CD8-positive, alpha-beta memory T cell (primary cell): Measurements from ENCODE around the gene CAPN13. TPM values are rescaled to one million over a fixed set of nuclear protein-coding genes. Genes with fewer than 3 reads are reported as not detected.
"Not testable (repeated sequence)": the region's sequence is repeated elsewhere in the genome, so short reads cannot be mapped to it uniquely, and the experiment has no call there.

Experiments
- CTCF ChIA-PET: fragments of 350-600 bp; sonication (Branson Sonifier 250); formaldehyde crosslinking; loops from one replicate; lab custom pipeline; 2021; ENCODE audit warnings: antibody characterized with exemption; lab: Charles Lee
- POLR2A ChIA-PET: fragments of 350-600 bp; sonication (Branson Sonifier 250); formaldehyde crosslinking; loops from one replicate; lab custom pipeline; 2021; ENCODE audit warnings: antibody characterized with exemption; lab: Charles Lee
- DNase-seq, 5 donors: peaks; one replicate each; pipeline versions ENCODE4 v3.0.0 to v3.0.0-alpha.2; 2020 to 2022; ENCODE audit warnings: mixed read lengths in 1 of 5
- H3K27ac ChIP-seq: one replicate; pipeline ENCODE4 v1.7.0; 2013; ENCODE audit warnings: low read depth, mild to moderate bottlenecking, low read length, moderate library complexity
- H3K27me3 ChIP-seq: 2 replicates; pipeline ENCODE4 v1.7.0; 2013; ENCODE audit warnings: low read length, mild to moderate bottlenecking; ENCODE audit not compliant: insufficient read depth, poor library complexity, severe bottlenecking
- H3K36me3 ChIP-seq: 2 replicates; pipeline ENCODE4 v1.7.0; 2013; ENCODE audit warnings: mild to moderate bottlenecking, low read length, moderate library complexity; ENCODE audit not compliant: insufficient read depth
- H3K4me1 ChIP-seq: 2 replicates; pipeline ENCODE4 v1.7.0; 2013; ENCODE audit warnings: mild to moderate bottlenecking, low read length, moderate library complexity; ENCODE audit not compliant: insufficient read depth
- H3K4me3 ChIP-seq: 2 replicates; pipeline ENCODE4 v1.7.0; 2013; ENCODE audit warnings: mild to moderate bottlenecking, low read length
- H3K9me3 ChIP-seq: 2 replicates; pipeline ENCODE4 v1.7.0; 2013; ENCODE audit warnings: mild to moderate bottlenecking, low read length
- H3K27ac Mint-ChIP-seq, 8 donors: one replicate each; pipeline ENCODE4 v1.8.0; 2020 to 2021; ENCODE audit warnings: mixed read lengths in 8 of 8, mild to moderate bottlenecking in 6 of 8, inconsistent platforms in 3 of 8, moderate library complexity in 3 of 8
- H3K27me3 Mint-ChIP-seq, 2 donors: one replicate each; pipeline ENCODE4 v1.8.0; 2020 to 2021; ENCODE audit warnings: mixed read lengths in 2 of 2, mild to moderate bottlenecking in 1 of 2, moderate library complexity in 1 of 2
- H3K36me3 Mint-ChIP-seq, 3 donors: one replicate each; pipeline ENCODE4 v1.8.0; 2020 to 2021; ENCODE audit warnings: mixed read lengths in 3 of 3, inconsistent platforms in 1 of 3, mild to moderate bottlenecking in 1 of 3
- H3K4me1 Mint-ChIP-seq, 3 donors: one replicate each; pipeline ENCODE4 v1.8.0; 2020 to 2021; ENCODE audit warnings: mixed read lengths in 3 of 3, inconsistent platforms in 1 of 3, mild to moderate bottlenecking in 1 of 3
- H3K4me3 Mint-ChIP-seq, 7 donors: one replicate each; pipeline ENCODE4 v1.8.0; 2020 to 2021; ENCODE audit warnings: mixed read lengths in 7 of 7, mild to moderate bottlenecking in 6 of 7, moderate library complexity in 4 of 7, inconsistent platforms in 2 of 7
- H3K9me3 Mint-ChIP-seq, 5 donors: one replicate each; pipeline ENCODE4 v1.8.0; 2020 to 2022; ENCODE audit warnings: mixed read lengths in 5 of 5, mild to moderate bottlenecking in 3 of 5, moderate library complexity in 2 of 5, inconsistent platforms in 1 of 5
- polyA plus RNA-seq: library from polyadenylated mRNA; unstranded; fragments of 300-500 nt; fragmentation: Illumina TruSeq; gene quantifications from one replicate; pipeline ENCODE4 v1.2.3, GENCODE V29; 2021
- total RNA-seq, 2 experiments: library from RNA; stranded (reverse); gene quantifications; one replicate each; pipeline ENCODE4 v1.2.3, GENCODE V29; 2021

The CAPN13 gene
- total and polyA plus RNA-seq, 3 experiments from 2014 or later = not detected

DNA sequence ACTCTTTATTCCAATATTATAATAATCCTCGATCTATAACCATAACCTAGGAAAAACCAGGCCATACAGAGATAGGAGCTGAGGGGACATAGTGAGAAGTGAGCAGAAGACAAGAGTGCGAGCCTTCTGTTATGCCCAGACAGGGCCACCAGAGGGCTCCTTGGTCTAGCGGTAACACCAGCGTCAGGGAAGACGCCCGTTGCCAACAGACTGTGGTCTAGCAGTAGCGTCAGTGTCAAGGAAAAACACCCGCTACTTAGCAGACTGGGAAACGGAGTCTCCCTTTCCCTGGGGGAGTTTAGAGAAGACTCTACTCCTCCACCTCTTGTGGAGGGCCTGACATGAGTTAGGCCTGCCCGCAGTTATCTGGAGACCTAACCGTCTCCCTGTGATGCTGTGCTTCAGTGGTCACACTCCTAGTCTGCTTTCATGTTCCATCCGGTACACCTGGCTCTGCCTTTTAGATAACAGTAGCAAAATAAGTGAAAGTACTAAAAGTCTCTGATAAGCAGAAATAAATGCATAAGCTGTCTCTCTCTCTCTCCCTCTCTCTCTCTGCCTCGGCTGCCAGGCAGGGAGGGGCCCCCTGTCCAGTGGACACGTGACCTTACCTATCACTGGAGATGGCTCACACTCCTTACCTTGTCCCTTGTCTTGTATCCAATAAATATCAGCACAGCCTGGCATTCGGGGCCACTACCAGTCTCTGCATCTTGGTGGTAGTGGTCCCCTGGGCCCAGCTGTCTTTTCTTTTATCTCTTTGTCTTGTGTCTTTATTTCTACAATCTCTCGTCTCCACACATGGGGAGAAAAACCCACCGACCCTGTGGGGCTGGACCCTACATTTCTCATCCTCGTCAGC lies 109.8 kb downstream of the CAPN13 start:
- peaks cover 8 to 13% of the 10 kb centered on the region in 2 donors for H3K27me3 Mint-ChIP-seq
- H3K27ac Mint-ChIP-seq = not testable (repeated sequence)

DNA sequence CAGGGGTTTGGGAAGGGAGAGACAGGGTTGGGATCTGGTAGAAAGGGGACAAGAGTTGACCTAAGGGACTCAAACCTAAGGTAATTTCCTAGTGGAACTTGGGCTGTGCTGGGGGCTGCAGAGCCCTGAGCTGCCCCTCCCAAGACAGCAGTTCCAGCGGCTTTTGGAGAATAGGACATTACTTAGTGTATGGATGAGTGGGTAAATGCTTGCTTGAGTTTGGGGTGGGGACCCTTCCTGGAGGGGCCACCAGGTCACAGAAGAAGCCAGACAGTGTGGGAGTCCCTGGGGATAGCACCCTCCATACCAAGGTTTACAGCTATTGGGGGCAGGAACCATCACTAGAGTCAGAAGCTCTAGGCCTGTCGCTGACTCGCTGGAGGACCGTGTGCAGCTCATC lies 111.5 kb downstream of the CAPN13 start:
- no peaks in the 10 kb centered on the region for H3K36me3 Mint-ChIP-seq
- Histone ChIP-seq H3K27ac (no peak overlapping the region), H3K4me1 (no peaks in the 10 kb centered on the region), H3K27me3 (no peaks in the 10 kb centered on the region), H3K4me3 (no peak overlapping the region), H3K9me3 (no peaks in the 10 kb centered on the region), H3K36me3 (no peaks in the 10 kb centered on the region)
- peaks cover 8 to 10% of the 10 kb centered on the region in 2 donors for H3K27me3 Mint-ChIP-seq
- CTCF ChIA-PET = interaction anchor here (1.8 to 2.5 kb wide), 2 partner anchors 16 to 531 kb away, joined by 5 to 6 read pairs; no protein-coding TSS in a partner anchor
- POLR2A ChIA-PET = no interaction called here
- no peaks in the 10 kb centered on the region for H3K4me1 Mint-ChIP-seq
- H3K27ac Mint-ChIP-seq = no peak overlapping the region
- DNase-seq = no peak
- H3K4me3 Mint-ChIP-seq = no peak overlapping the region
- H3K9me3 Mint-ChIP-seq = peaks cover 0 to 2% (median 0%) of the 10 kb centered on the region in 5 donors

More for the DNA sequence above, 109.8 kb downstream of the CAPN13 start:
- H3K27ac ChIP-seq, H3K4me3 Mint-ChIP-seq, H3K4me3 ChIP-seq, H3K4me1 Mint-ChIP-seq, H3K27me3 ChIP-seq, DNase-seq, H3K36me3 Mint-ChIP-seq, H3K36me3 ChIP-seq, H3K4me1 ChIP-seq, POLR2A ChIA-PET: not testable (repeated sequence)
- peaks cover 12% of the 10 kb centered on the region for H3K9me3 ChIP-seq
- peaks cover 9 to 13% (median 13%) of the 10 kb centered on the region in 5 donors for H3K9me3 Mint-ChIP-seq
- CTCF ChIA-PET = interaction anchor here (0.5 to 2.5 kb wide), 3 partner anchors 14 to 1107 kb away, joined by 3 to 6 read pairs (median 5); no protein-coding TSS in a partner anchor

DNA sequence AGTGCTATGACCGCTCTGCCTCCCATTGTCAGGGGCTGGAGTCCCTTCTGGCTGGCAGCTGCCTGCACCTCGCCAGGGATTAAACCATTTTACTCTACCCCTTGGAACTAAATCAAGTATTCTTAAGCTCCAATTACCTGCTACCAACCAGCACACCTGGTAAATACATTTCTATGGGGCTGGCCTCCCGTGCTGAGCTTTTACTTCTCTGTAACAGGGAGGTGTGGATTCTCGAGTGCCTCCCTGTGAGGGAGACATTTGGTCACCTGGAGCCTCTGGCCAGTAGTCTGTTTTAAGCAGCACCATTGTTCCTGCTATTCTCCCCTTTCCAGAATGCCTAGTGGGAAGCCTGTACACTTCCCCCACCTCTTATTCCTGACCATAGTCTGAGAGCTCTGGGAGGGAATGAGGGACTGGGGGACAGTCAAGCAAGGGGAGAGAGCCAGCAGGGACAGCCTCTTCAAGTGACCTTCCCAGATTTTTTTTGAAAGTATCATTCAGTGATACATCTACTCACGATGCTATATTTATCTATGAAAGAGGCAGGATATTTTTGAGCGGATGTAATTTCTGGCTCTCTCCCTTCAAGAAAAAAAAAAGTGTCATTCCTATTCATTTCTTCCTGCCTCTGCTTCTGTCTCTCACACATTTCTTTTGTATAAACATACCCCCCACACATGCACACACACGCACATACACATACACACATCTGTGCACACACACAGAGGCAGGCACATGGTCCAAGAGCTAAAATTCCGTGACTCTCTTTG lies 112.8 kb downstream of the CAPN13 start:
- H3K4me3 ChIP-seq = no peak overlapping the region
- H3K9me3 Mint-ChIP-seq = no peaks in the 10 kb centered on the region
- H3K27ac Mint-ChIP-seq = peak overlapping the region in 1 of 8 donors; percentile 85
- POLR2A ChIA-PET = no interaction called here
- H3K27me3 Mint-ChIP-seq = peaks cover 8 to 9% of the 10 kb centered on the region in 2 donors
- no peak for DNase-seq
- H3K36me3 ChIP-seq = no peaks in the 10 kb centered on the region
- CTCF ChIA-PET = interaction anchor here (0.8 to 1.8 kb wide), 2 partner anchors 455 to 529 kb away, joined by 3 to 5 read pairs; no protein-coding TSS in a partner anchor
- H3K27ac ChIP-seq = no peak overlapping the region
- H3K9me3 ChIP-seq = no peaks in the 10 kb centered on the region
- no peaks in the 10 kb centered on the region for H3K4me1 Mint-ChIP-seq
- H3K36me3 Mint-ChIP-seq = no peaks in the 10 kb centered on the region
- H3K4me1 ChIP-seq = no peaks in the 10 kb centered on the region
- H3K4me3 Mint-ChIP-seq = no peak overlapping the region
- H3K27me3 ChIP-seq = no peaks in the 10 kb centered on the region

DNA sequence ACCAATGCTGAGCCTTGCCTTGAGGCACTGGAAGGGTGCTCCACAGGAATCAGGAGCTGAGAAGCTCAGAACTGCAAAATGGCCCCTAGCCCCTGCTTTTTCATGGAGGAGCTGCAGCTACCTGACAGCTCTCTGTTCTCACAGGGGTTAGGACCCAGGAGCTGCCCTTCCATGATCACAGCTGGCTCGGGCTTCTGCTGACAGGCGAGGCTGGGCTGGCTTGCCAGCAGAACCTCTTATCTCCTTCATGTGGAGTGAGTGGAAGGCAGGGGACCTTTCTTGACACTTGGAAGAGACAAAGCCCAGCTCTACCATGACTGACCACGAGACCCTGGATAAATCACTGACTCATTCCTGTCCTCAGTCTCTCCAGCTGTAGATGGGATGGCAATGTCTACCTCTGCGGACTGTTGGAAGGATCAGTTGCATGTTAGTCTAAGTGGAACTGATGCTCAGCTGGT lies 113.4 kb downstream of the CAPN13 start:
- no peaks in the 10 kb centered on the region for H3K9me3 ChIP-seq
- Mint-ChIP-seq H3K36me3 (no peaks in the 10 kb centered on the region), H3K27ac (peak overlapping the region in 1 of 8 donors; percentile 85), H3K27me3 (peaks cover 8 to 9% of the 10 kb centered on the region in 2 donors), H3K4me3 (no peak overlapping the region), H3K9me3 (no peaks in the 10 kb centered on the region), H3K4me1 (no peaks in the 10 kb centered on the region)
- CTCF ChIA-PET = interaction anchor here (0.8 kb wide), 1 partner anchor 455 kb away, joined by 3 read pairs; no protein-coding TSS in a partner anchor
- no peak overlapping the region for H3K27ac ChIP-seq
- no peak for DNase-seq
- H3K4me3 ChIP-seq = no peak overlapping the region
- H3K36me3 ChIP-seq = no peaks in the 10 kb centered on the region
- POLR2A ChIA-PET = no interaction called here
- H3K27me3 ChIP-seq = no peaks in the 10 kb centered on the region
- H3K4me1 ChIP-seq = no peaks in the 10 kb centered on the region

DNA sequence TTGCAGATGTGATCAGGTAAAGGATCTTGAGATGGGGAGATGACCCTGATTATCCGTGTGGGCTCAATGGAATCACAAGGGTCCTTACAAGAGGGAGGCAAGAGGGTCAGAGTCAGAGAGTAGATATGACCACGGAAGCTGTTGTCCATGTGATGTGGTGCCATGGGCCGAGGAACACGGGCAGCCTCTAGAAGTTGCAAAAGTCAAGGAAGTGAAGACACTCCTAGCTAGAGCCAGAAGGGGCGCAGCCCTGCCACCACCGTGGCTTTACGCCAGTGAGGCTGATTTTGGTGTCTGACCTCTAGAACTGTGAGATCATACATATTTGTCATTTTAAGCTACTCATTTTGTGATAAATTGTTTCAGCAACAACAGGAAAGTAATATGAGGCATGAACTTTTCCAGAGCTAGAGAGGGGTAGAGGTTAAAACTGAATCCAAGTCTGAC lies 114.4 kb downstream of the CAPN13 start:
- Histone ChIP-seq H3K36me3 (no peaks in the 10 kb centered on the region), H3K9me3 (no peaks in the 10 kb centered on the region), H3K27me3 (no peaks in the 10 kb centered on the region), H3K4me3 (no peak overlapping the region), H3K27ac (no peak overlapping the region), H3K4me1 (no peaks in the 10 kb centered on the region)
- no peak for DNase-seq
- H3K27me3 Mint-ChIP-seq = peaks cover 6 to 9% of the 10 kb centered on the region in 2 donors
- ChIA-PET CTCF (interaction anchor here (0.9 to 2.0 kb wide), 3 partner anchors 20 to 528 kb away, joined by 3 to 5 read pairs (median 3); no protein-coding TSS in a partner anchor), POLR2A (no interaction called here)
- H3K4me1 Mint-ChIP-seq = no peaks in the 10 kb centered on the region
- H3K27ac Mint-ChIP-seq = peak overlapping the region in 2 of 8 donors; percentile 47 to 61
- H3K36me3 Mint-ChIP-seq = no peaks in the 10 kb centered on the region
- H3K4me3 Mint-ChIP-seq = no peak overlapping the region
- no peaks in the 10 kb centered on the region for H3K9me3 Mint-ChIP-seq

DNA sequence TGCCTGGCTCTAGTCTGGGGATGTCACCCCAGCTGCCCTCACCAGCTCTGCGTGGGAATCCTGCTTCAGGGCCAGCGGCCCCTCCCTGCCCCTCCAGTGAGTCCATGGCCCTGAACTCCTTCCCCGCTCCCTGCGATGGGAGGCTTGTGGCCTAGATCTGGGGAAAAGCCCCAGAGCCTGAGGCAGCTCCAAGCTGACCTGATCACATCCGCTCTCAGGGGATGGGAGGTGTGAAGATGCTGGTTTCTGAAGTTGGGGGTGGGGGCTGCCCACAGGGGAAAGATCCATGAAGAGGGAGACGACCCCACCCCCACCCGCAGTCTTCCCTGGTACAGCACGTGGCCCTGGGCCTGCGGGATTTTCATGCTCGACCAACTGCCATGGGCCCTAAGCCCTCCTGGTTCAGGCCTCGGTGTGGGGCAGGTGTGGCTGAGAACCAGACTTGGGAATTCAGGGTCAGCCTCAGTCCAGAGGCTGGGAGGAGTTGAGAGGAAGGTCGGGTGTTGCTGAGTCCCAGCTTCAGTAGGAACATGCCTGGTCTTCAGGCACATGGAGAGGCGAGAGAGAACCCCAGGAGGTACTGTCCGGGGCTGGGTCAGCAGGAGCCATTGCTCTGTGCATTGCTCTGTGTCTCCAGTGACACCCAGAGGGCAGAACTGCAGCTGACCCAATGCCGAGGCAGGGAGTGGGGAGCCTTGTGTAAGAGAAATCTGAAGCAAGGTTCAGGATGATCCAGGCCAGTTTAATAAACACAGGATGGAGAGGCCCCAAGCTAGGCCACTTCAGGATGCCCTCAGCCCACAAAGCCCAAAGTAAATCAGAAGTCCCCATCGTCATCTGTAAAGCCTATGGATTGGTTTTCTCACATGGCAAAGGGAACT lies 115.1 kb downstream of the CAPN13 start:
- Mint-ChIP-seq H3K4me3 (no peak overlapping the region), H3K27me3 (peaks cover 6 to 9% of the 10 kb centered on the region in 2 donors), H3K36me3 (no peaks in the 10 kb centered on the region), H3K4me1 (no peaks in the 10 kb centered on the region), H3K27ac (no peak overlapping the region), H3K9me3 (no peaks in the 10 kb centered on the region)
- no peak overlapping the region for H3K27ac ChIP-seq
- H3K36me3 ChIP-seq = no peaks in the 10 kb centered on the region
- H3K4me1 ChIP-seq = no peaks in the 10 kb centered on the region
- ChIA-PET POLR2A (no interaction called here), CTCF (interaction anchor here (0.9 to 2.0 kb wide), 5 partner anchors 21 to 527 kb away, joined by 3 to 7 read pairs (median 4); no protein-coding TSS in a partner anchor)
- H3K27me3 ChIP-seq = no peaks in the 10 kb centered on the region
- no peak for DNase-seq
- H3K9me3 ChIP-seq = no peaks in the 10 kb centered on the region
- H3K4me3 ChIP-seq = no peak overlapping the region
